BLaER1 (cell line): ENCODE data around the gene SUPT4H1.

Source experiments
- H3K27ac ChIP-seq: shearing (Covaris generic); formaldehyde crosslinking; 2 replicates; pipeline ENCODE4 v1.8.1; 2022
- H3K27me3 ChIP-seq: shearing (Covaris generic); formaldehyde crosslinking; 2 replicates; pipeline ENCODE4 v1.8.1; 2022
- H3K36me3 ChIP-seq: shearing (Covaris generic); formaldehyde crosslinking; 2 replicates; pipeline ENCODE4 v1.8.1; 2022
- H3K4me1 ChIP-seq: shearing (Covaris generic); formaldehyde crosslinking; 2 replicates; pipeline ENCODE4 v1.8.1; 2022
- H3K4me2 ChIP-seq: shearing (Covaris generic); formaldehyde crosslinking; 2 replicates; pipeline ENCODE4 v1.8.1; 2022
- H3K4me3 ChIP-seq: shearing (Covaris generic); formaldehyde crosslinking; 2 replicates; pipeline ENCODE4 v1.8.1; 2022
- H3K9ac ChIP-seq: shearing (Covaris generic); formaldehyde crosslinking; 2 replicates; pipeline ENCODE4 v1.8.1; 2022
- H3K9me3 ChIP-seq: shearing (Covaris generic); formaldehyde crosslinking; 2 replicates; pipeline ENCODE4 v1.8.1; 2022
- H4K20me1 ChIP-seq: shearing (Covaris generic); formaldehyde crosslinking; 2 replicates; pipeline ENCODE4 v1.8.1; 2022
- Cebpa-rat ChIP-seq: shearing (Covaris generic); IDR thresholded peaks from 2 replicates; pipeline ENCODE4 v1.8.1; 2022

The SUPT4H1 gene

GRCh38 chr17:58354541-58355216, 2.7 kb upstream of the SUPT4H1 start:
- Histone ChIP-seq H3K4me1 (peaks cover 41% of the 10 kb centered on the region), H3K27me3 (no peaks in the 10 kb centered on the region), H3K36me3 (peaks cover 30% of the 10 kb centered on the region), H3K9me3 (no peaks in the 10 kb centered on the region), H4K20me1 (peaks cover 17% of the 10 kb centered on the region), H3K9ac (no peak overlapping the region), H3K27ac (peak overlapping the region; percentile 3; the same call in 1 of the 2 replicates), H3K4me2 (peak overlapping the region; percentile 94), H3K4me3 (no peak overlapping the region)
- TF ChIP-seq Cebpa-rat = no peak

GRCh38 chr17:58353389-58353825, 1.4 kb upstream of the SUPT4H1 start:
- Histone ChIP-seq H3K27me3 (no peaks in the 10 kb centered on the region), H3K4me2 (peak overlapping the region; percentile 94), H3K4me3 (peak overlapping the region; percentile 93; the same call in 1 of the 2 replicates), H3K27ac (peak overlapping the region; percentile 93; the same call in 1 of the 2 replicates), H3K9me3 (no peaks in the 10 kb centered on the region), H3K36me3 (peaks cover 43% of the 10 kb centered on the region), H3K4me1 (peaks cover 53% of the 10 kb centered on the region), H3K9ac (0 out of 2 replicates have a peak overlapping the region, but pooled peaks have one; percentile 96), H4K20me1 (peaks cover 30% of the 10 kb centered on the region)
- TF ChIP-seq Cebpa-rat = no peak

DNA sequence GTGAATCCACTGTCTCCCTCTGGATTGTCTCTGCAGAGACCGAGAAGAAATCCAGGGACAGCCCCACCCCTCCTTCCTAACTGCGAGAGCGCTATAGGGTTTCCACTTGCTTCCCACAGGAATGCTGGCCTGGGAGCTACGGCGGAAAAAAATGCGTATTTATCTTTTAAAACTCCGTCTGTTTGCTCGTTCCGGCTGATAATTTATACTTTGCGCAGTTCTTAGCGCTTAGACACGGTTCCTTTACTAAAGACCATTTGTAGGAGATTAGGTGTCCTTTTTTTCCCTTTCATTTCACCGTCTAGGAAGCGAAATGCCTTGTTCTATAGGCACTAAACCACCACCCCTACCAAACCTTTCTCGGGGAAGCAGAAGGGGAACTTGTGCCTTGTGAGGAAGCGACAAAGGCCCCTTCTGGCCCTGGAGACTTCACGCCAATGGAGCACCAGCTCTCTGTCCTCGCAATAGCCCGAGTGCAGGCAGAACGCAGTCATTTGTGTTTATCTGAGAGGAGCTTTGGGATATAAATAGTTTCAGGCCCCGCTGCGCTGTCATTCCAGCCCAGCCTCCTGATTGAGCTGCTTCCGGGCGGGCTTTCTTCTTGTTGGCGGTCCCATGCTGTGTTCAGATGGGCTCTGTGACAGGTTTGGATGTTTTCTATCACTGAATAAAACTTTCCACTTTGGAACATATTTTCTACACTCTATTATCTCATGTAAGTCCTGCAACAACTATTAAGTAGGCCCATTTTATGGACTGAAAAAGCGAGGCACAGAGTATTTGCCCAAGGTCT, 791 bp upstream of the SUPT4H1 start:
- H3K4me1 ChIP-seq = peaks cover 60% of the 10 kb centered on the region

DNA sequence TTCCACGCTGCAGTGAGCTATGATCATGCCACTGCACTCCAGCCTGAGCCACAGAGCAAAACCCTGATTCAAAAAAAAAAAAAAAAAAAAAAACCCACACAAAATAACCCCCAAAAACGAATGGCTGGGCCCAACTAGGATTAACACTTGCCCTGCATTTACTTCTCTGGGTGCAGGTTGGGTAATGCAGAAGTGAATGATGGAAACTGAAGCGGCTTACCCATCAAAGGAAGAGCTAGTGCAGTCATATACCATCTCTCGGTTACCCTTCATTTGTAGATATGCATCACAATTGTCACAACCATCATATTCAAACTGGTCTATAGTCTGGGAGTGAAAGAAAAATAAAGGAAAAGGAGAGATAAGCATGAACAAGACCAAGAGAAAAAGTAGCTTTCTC, 819 bp downstream of the SUPT4H1 start:
- peaks cover 47% of the 10 kb centered on the region for H4K20me1 ChIP-seq
- H3K4me1 ChIP-seq = peaks cover 76% of the 10 kb centered on the region
- H3K9me3 ChIP-seq = no peaks in the 10 kb centered on the region
- H3K27ac ChIP-seq = peak overlapping the region; percentile 93
- peak overlapping the region; percentile 94 for H3K4me2 ChIP-seq
- H3K27me3 ChIP-seq = no peaks in the 10 kb centered on the region
- H3K9ac ChIP-seq = peak overlapping the region; percentile 96
- peaks cover 50% of the 10 kb centered on the region for H3K36me3 ChIP-seq
- peak overlapping the region; percentile 93 for H3K4me3 ChIP-seq
- TF ChIP-seq Cebpa-rat = no peak

More for the DNA sequence above, 791 bp upstream of the SUPT4H1 start:
- peak overlapping the region; percentile 93 for H3K4me3 ChIP-seq
- H3K36me3 ChIP-seq = peaks cover 44% of the 10 kb centered on the region
- peak overlapping the region; percentile 94 for H3K4me2 ChIP-seq
- peak overlapping the region; percentile 93 for H3K27ac ChIP-seq
- no peak for TF ChIP-seq Cebpa-rat
- H3K9ac ChIP-seq = peak overlapping the region; percentile 96
- no peaks in the 10 kb centered on the region for H3K27me3 ChIP-seq
- peaks cover 36% of the 10 kb centered on the region for H4K20me1 ChIP-seq
- no peaks in the 10 kb centered on the region for H3K9me3 ChIP-seq

DNA sequence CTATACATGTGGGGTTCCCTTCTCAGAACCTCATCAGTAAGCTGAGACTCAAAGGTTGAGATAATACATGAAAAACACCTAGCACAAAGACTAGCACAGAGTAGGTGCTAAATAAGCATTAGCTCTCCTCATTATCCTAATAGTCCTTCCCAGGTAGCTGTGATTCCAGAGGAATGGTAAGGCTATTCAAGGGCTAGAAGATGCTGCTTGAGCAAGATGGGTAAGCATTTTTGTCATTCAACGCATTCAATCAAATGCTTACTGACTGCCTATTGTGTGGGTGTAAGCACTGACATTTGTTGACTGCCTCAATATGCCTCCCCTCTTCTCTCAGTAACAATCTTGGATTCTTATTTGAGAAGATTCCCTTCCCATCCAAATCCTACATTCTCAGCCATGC, 4.0 kb downstream of the SUPT4H1 start:
- peak overlapping the region; percentile 96 for H3K4me2 ChIP-seq
- H3K36me3 ChIP-seq = peaks cover 64% of the 10 kb centered on the region
- 0 out of 2 replicates have a peak overlapping the region, but pooled peaks have one; percentile 91 for H3K9ac ChIP-seq

GRCh38 chr17:58345500-58345899, 6.5 kb downstream of the SUPT4H1 start:
- H3K4me1 ChIP-seq = peaks cover 97% of the 10 kb centered on the region
- H3K27me3 ChIP-seq = no peaks in the 10 kb centered on the region
- peaks cover 34% of the 10 kb centered on the region for H4K20me1 ChIP-seq
- peak overlapping the region; percentile 100 for H3K27ac ChIP-seq
- peak overlapping the region; percentile 96 for H3K4me2 ChIP-seq
- H3K9ac ChIP-seq = peak overlapping the region; percentile 91
- no peaks in the 10 kb centered on the region for H3K9me3 ChIP-seq
- H3K4me3 ChIP-seq = peak overlapping the region; percentile 65
- peaks cover 78% of the 10 kb centered on the region for H3K36me3 ChIP-seq
- TF ChIP-seq Cebpa-rat = no peak

More for the DNA sequence above, 4.0 kb downstream of the SUPT4H1 start:
- Histone ChIP-seq H3K27ac (0 out of 2 replicates have a peak overlapping the region, but pooled peaks have one; percentile 100), H3K4me3 (no peak overlapping the region), H3K4me1 (peaks cover 86% of the 10 kb centered on the region), H3K9me3 (no peaks in the 10 kb centered on the region), H4K20me1 (peaks cover 47% of the 10 kb centered on the region), H3K27me3 (no peaks in the 10 kb centered on the region)
- TF ChIP-seq Cebpa-rat = no peak

- Histone ChIP-seq H3K36me3 (peaks cover 76% of the 10 kb centered on the region), H3K27ac (peak overlapping the region; percentile 100), H3K9ac (peak overlapping the region; percentile 91), H3K27me3 (no peaks in the 10 kb centered on the region), H3K4me3 (peak overlapping the region; percentile 65), H4K20me1 (peaks cover 31% of the 10 kb centered on the region), H3K9me3 (no peaks in the 10 kb centered on the region), H3K4me1 (peaks cover 97% of the 10 kb centered on the region), H3K4me2 (peak overlapping the region; percentile 96)
- TF ChIP-seq Cebpa-rat = no peak
These were observed 7.2 kb downstream of the SUPT4H1 start for GRCh38 chr17:58344791-58345157.

DNA sequence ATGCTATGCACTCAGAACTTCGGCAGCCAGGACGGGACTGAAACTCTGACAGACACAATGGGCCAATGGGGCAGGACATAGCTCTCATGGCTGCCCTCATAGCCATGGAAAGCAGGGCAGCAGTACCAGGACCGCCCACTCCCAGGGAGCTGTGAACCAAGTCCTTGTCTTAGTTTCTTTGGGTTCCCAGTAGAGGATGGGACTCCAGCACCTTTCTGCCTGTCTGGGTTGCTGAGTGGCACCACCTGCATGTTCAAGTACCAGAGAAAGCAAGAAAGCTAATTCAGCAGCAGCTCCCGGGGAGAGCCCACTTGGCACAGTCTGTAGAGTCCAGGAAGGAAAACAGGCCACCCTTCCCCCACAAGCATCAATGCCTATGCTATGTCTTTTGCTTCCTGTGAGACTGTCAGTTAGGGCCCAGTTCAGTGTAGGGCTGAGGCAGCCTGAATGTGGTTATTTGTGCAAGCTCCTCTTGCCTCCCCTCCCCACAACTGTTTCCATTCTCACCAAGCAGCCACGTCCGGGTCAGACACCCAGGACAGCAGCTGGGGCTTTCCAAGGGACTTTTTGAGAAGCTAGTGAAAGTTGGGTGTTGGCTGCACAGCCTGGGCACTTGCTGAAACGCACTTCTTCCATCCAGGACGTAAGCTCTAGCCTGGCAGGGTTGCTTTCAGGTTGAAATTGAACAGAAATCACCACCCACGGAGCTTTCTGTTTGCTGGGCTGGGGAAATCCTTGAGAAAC, 7.8 kb downstream of the SUPT4H1 start:
- no peaks in the 10 kb centered on the region for H3K9me3 ChIP-seq
- peak overlapping the region; percentile 96 for H3K4me2 ChIP-seq
- H4K20me1 ChIP-seq = peaks cover 25% of the 10 kb centered on the region
- peak overlapping the region; percentile 91 for H3K9ac ChIP-seq
- H3K27ac ChIP-seq = peak overlapping the region; percentile 100
- H3K4me1 ChIP-seq = peaks cover 97% of the 10 kb centered on the region
- peak; percentile 56; the same call in 1 of the 2 replicates for TF ChIP-seq Cebpa-rat
- H3K36me3 ChIP-seq = peaks cover 71% of the 10 kb centered on the region
- H3K27me3 ChIP-seq = no peaks in the 10 kb centered on the region
- peak overlapping the region; percentile 65 for H3K4me3 ChIP-seq

- peaks cover 91% of the 10 kb centered on the region for H3K4me1 ChIP-seq
- TF ChIP-seq Cebpa-rat = no peak
- H3K27me3 ChIP-seq = no peaks in the 10 kb centered on the region
- H3K4me2 ChIP-seq = peak overlapping the region; percentile 96
- peak overlapping the region; percentile 91 for H3K9ac ChIP-seq
- peaks cover 14% of the 10 kb centered on the region for H4K20me1 ChIP-seq
- no peaks in the 10 kb centered on the region for H3K9me3 ChIP-seq
- peaks cover 60% of the 10 kb centered on the region for H3K36me3 ChIP-seq
- H3K27ac ChIP-seq = peak overlapping the region; percentile 100
- H3K4me3 ChIP-seq = peak overlapping the region; percentile 65
These were observed 8.9 kb downstream of the SUPT4H1 start for GRCh38 chr17:58343131-58343530.
